ENCODE data around the gene ZBTB7B. TPM values are rescaled to one million over a fixed set of nuclear protein-coding genes. Genes with fewer than 3 reads are reported as not detected.

The ZBTB7B gene
- total RNA-seq, 1 donor from 2014 or later: 8.1 TPM

DNA sequence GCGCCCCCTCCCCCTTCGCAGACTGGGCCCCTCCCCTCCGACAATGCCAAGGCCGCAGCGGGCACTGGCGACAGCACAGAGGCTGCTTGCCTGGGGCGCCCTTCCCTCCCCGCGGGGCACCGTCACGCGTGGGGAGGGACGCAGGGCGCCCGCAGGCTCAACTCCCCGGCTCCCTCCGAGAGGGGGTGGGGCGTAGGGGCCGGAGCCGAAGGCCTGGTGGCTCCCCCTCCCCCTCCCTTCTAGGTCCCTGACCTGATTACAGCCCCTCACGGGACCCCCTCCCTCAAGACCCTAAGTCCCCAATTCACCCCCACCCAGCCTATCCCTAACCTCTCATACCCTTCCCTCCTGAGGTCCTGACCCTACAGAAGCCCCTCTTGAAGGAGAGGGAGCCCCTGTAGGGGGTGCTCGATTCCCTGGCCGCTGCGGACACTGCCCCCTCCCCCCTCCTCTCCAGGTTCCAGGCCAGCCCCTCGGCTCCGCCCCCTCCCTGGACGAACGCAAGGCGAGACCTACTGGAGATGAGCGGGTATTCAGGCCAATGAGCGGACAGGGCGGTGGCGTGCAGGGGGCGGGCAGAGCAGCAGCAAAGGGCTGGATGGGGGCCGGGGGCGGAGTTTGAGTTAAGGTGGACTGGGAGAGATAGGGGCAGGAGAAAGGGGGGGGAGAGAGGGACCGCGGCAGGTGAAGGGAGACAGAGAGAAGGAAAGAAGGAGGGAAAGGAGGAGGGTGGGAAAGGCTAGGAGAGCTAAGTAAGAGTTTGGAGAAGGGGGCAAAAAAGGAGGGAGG, 733 bp upstream of the ZBTB7B start:
- peak; percentile 100 for DNase-seq
- H3K4me1 Mint-ChIP-seq (ENCODE audit: low read depth, unreplicated experiment): peaks cover 10% of the 10 kb centered on the region
- no peaks in the 10 kb centered on the region for H3K36me3 Mint-ChIP-seq (ENCODE audit: unreplicated experiment)
- H3K27ac Mint-ChIP-seq (ENCODE audit: unreplicated experiment): no peak overlapping the region
- H3K4me3 Mint-ChIP-seq (ENCODE audit: unreplicated experiment): peak overlapping the region; percentile 82
- TF ChIP-seq, protein P1, sequence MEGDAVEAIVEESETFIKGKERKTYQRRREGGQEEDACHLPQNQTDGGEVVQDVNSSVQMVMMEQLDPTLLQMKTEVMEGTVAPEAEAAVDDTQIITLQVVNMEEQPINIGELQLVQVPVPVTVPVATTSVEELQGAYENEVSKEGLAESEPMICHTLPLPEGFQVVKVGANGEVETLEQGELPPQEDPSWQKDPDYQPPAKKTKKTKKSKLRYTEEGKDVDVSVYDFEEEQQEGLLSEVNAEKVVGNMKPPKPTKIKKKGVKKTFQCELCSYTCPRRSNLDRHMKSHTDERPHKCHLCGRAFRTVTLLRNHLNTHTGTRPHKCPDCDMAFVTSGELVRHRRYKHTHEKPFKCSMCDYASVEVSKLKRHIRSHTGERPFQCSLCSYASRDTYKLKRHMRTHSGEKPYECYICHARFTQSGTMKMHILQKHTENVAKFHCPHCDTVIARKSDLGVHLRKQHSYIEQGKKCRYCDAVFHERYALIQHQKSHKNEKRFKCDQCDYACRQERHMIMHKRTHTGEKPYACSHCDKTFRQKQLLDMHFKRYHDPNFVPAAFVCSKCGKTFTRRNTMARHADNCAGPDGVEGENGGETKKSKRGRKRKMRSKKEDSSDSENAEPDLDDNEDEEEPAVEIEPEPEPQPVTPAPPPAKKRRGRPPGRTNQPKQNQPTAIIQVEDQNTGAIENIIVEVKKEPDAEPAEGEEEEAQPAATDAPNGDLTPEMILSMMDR (IDR thresholded peaks at IDR 0.05; ENCODE audit: partially characterized antibody, unreplicated experiment): no peak
- H3K27me3 Mint-ChIP-seq (ENCODE audit: unreplicated experiment): peaks cover 12% of the 10 kb centered on the region
- peaks cover 5% of the 10 kb centered on the region for H3K9me3 Mint-ChIP-seq (ENCODE audit: unreplicated experiment)

DNA sequence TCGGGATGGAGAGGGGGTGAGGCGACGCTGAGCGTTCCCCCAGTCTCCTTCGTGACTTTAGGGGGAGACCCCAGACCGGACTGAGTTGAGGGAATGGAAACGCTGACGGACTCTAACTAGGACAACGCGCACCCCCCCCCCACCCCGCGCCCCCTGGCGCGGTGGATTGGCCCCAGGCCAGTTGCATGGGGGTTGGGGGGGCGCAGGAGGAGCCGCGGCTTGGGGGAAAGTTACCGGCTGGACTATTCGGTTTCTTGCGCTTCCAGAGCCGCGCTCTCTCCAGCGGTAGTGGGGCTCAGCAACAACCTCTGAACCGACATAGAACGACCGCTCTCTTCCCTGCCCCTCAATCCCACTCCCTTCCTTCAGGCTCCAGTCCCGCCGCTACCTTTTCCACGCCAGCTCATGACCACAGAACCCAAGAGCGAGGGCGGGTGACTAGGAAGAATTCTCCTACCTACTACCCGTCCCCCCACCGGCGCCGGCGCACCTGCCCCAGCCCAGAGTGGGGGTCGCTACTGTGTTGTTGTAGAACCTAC, 694 bp downstream of the ZBTB7B start:
- Mint-ChIP-seq H3K4me1 (ENCODE audit: low read depth, unreplicated experiment) (peaks cover 10% of the 10 kb centered on the region), H3K4me3 (ENCODE audit: unreplicated experiment) (peak overlapping the region; percentile 93), H3K9me3 (ENCODE audit: unreplicated experiment) (peaks cover 5% of the 10 kb centered on the region), H3K27ac (ENCODE audit: unreplicated experiment) (peak overlapping the region; percentile 34), H3K36me3 (ENCODE audit: unreplicated experiment) (no peaks in the 10 kb centered on the region), H3K27me3 (ENCODE audit: unreplicated experiment) (peaks cover 12% of the 10 kb centered on the region)
- TF ChIP-seq, protein P1 (IDR thresholded peaks at IDR 0.05; ENCODE audit: partially characterized antibody, unreplicated experiment): no peak
- DNase-seq: no peak

DNA sequence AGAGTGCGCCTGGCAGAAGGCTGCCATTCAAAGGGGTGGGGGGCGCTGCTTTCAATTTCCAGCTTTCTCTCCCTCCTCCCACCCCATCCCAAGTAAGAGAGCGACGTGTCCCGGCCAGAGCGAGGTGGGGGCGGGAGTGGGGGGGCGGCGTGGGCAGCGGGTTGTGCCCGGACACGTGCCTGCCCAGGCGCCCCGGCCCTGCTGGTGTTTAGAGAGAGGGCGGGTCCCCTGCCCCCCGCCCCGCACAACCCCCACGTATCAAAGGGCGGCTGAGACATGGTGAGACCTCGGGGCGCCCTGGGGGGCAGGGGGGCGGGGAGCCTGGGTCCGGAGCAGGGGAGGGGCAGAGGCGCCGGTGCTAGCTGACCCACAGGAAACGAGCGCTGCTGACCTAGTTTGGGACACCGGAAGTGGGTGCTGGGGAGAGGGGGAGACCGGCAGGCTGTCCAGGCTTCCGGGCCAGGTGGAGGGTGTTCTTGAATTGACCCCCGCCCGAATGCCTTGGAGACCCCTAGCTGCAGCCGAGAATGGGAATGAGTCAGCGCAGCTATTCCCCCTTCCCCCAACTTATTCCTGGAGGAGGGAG, 1.3 kb downstream of the ZBTB7B start:
- DNase-seq: peak; percentile 55

DNA sequence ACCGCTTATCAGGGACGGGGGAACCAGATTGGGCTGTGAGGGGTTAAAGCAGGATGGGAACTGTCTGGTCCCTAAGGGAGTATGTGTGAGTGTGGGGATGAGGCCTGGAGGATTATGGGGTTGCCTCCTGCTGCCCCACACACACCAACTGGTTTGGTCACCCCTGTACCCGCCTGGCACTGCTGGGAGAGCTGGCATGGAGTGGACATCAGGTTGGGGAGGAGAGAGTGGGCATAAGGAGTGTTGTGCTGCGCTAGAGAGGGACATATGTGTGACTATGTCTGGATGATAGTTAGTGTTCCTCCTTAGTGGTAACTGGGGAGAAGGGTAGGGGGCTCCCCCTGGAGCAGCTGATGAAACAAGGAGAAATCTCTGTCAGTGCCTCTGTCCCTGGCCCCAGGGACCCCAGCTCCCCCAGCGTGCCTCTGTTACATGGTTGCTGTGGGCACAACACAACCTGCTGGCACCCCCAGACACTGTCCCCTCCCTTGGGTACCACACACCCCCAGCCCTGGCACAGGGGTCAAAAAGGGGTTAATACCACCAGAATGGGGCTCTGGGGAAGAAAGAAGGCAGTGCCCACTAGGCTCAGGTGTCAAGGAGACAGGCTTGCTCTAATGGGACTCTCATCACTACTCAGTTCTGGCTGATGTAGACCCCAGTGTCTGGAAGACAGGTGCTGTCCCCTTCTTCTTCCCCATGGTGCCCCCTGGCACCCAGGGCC, 1.9 kb downstream of the ZBTB7B start:
- no peak for DNase-seq
- Mint-ChIP-seq H3K27ac (ENCODE audit: unreplicated experiment) (peak overlapping the region; percentile 89), H3K9me3 (ENCODE audit: unreplicated experiment) (peaks cover 3% of the 10 kb centered on the region), H3K36me3 (ENCODE audit: unreplicated experiment) (no peaks in the 10 kb centered on the region), H3K27me3 (ENCODE audit: unreplicated experiment) (peaks cover 9% of the 10 kb centered on the region), H3K4me1 (ENCODE audit: low read depth, unreplicated experiment) (peaks cover 6% of the 10 kb centered on the region), H3K4me3 (ENCODE audit: unreplicated experiment) (peak overlapping the region; percentile 84)
- TF ChIP-seq, protein P1 (IDR thresholded peaks at IDR 0.05; ENCODE audit: partially characterized antibody, unreplicated experiment): no peak

More for the DNA sequence above, 1.3 kb downstream of the ZBTB7B start:
- TF ChIP-seq, protein P1 (IDR thresholded peaks at IDR 0.05; ENCODE audit: partially characterized antibody, unreplicated experiment): no peak
- Mint-ChIP-seq H3K27ac (ENCODE audit: unreplicated experiment) (peak overlapping the region; percentile 89), H3K4me3 (ENCODE audit: unreplicated experiment) (peak overlapping the region; percentile 93), H3K9me3 (ENCODE audit: unreplicated experiment) (peaks cover 4% of the 10 kb centered on the region), H3K36me3 (ENCODE audit: unreplicated experiment) (no peaks in the 10 kb centered on the region), H3K4me1 (ENCODE audit: low read depth, unreplicated experiment) (peaks cover 10% of the 10 kb centered on the region), H3K27me3 (ENCODE audit: unreplicated experiment) (peaks cover 10% of the 10 kb centered on the region)

All from glutamatergic neuron (in vitro differentiated cells).